H9 (cell line): Measurements from ENCODE around the gene VSX1. TPM values are rescaled to one million over a fixed set of nuclear protein-coding genes. Genes with fewer than 3 reads are reported as not detected.

Source experiments
- DNase-seq: peaks from one replicate; pipeline ENCODE4 v3.0.0-alpha.2; 2017
- H2AFZ ChIP-seq: one replicate; pipeline ENCODE4 v1.6.1; 2013; ENCODE audit warnings: mild to moderate bottlenecking, low read length, control low read depth, moderate library complexity
- H2AK5ac ChIP-seq: 2 replicates; pipeline ENCODE4 v1.6.1; 2013; ENCODE audit warnings: low read length, control low read depth, mixed read lengths; ENCODE audit not compliant: insufficient read length
- H2BK120ac ChIP-seq: one replicate; pipeline ENCODE4 v1.6.1; 2013; ENCODE audit warnings: low read depth, mild to moderate bottlenecking, low read length, control low read depth, inconsistent platforms; ENCODE audit not compliant: poor library complexity, severe bottlenecking
- H2BK12ac ChIP-seq: 2 replicates; pipeline ENCODE4 v1.6.1; 2013; ENCODE audit warnings: low read length, control low read depth, mixed read lengths, low read depth; ENCODE audit not compliant: insufficient read length
- H2BK15ac ChIP-seq: 2 replicates; pipeline ENCODE4 v1.6.1; 2013; ENCODE audit warnings: low read depth, low read length, control low read depth
- H2BK20ac ChIP-seq: one replicate; pipeline ENCODE4 v1.6.1; 2013; ENCODE audit warnings: low read depth, mild to moderate bottlenecking, low read length, control low read depth, inconsistent platforms; ENCODE audit not compliant: poor library complexity, severe bottlenecking
- H2BK5ac ChIP-seq: 2 replicates; pipeline ENCODE4 v1.6.1; 2013; ENCODE audit warnings: low read length, control low read depth, mixed read lengths; ENCODE audit not compliant: insufficient read length
- H3K14ac ChIP-seq: 2 replicates; pipeline ENCODE4 v1.6.1; 2013; ENCODE audit warnings: low read length, control low read depth; ENCODE audit not compliant: insufficient read depth
- H3K18ac ChIP-seq: 2 replicates; pipeline ENCODE4 v1.6.1; 2013; ENCODE audit warnings: low read depth, mild to moderate bottlenecking, mixed read lengths, low read length, control low read depth; ENCODE audit not compliant: insufficient read length
- H3K23ac ChIP-seq: 2 replicates; pipeline ENCODE4 v1.6.1; 2013; ENCODE audit warnings: low read length, control low read depth, mixed read lengths, low read depth; ENCODE audit not compliant: insufficient read length
- H3K23me2 ChIP-seq: 2 replicates; pipeline ENCODE4 v1.6.1; 2013; ENCODE audit warnings: low read depth, mild to moderate bottlenecking, mixed read lengths, low read length, control low read depth; ENCODE audit not compliant: insufficient read length, poor library complexity, severe bottlenecking
- H3K27ac ChIP-seq: 2 replicates; pipeline ENCODE4 v1.5.1; 2013; ENCODE audit warnings: low read length, control low read depth, mixed read lengths, low read depth; ENCODE audit not compliant: insufficient read length
- H3K27me3 ChIP-seq: 2 replicates; pipeline ENCODE4 v1.6.1; 2013; ENCODE audit warnings: low read length, control low read depth, inconsistent platforms; ENCODE audit not compliant: insufficient read depth
- H3K4ac ChIP-seq: 2 replicates; pipeline ENCODE4 v1.6.1; 2013; ENCODE audit warnings: low read depth, mild to moderate bottlenecking, control low read depth, inconsistent platforms, low read length, moderate library complexity
- H3K4me1 ChIP-seq: 2 replicates; pipeline ENCODE4 v1.6.1; 2013; ENCODE audit warnings: low read length, control low read depth, inconsistent platforms; ENCODE audit not compliant: insufficient read depth
- H3K4me2 ChIP-seq: 2 replicates; pipeline ENCODE4 v1.6.1; 2013; ENCODE audit warnings: low read length, control low read depth, mixed read lengths; ENCODE audit not compliant: insufficient read length, insufficient read depth
- H3K56ac ChIP-seq: 2 replicates; pipeline ENCODE4 v1.6.1; 2013; ENCODE audit warnings: low read depth, mild to moderate bottlenecking, mixed read lengths, low read length, control low read depth; ENCODE audit not compliant: insufficient read length
- H3K79me1 ChIP-seq: 2 replicates; pipeline ENCODE4 v1.6.1; 2013; ENCODE audit warnings: low read depth, mild to moderate bottlenecking, moderate library complexity, low read length, control low read depth, inconsistent platforms; ENCODE audit not compliant: insufficient read depth, poor library complexity, severe bottlenecking
- H3K79me2 ChIP-seq: 2 replicates; pipeline ENCODE4 v1.6.1; 2013; ENCODE audit warnings: low read length, control low read depth, inconsistent platforms; ENCODE audit not compliant: insufficient read depth
- H3K9ac ChIP-seq: 2 replicates; pipeline ENCODE4 v1.6.1; 2013; ENCODE audit warnings: low read length, control low read depth, mixed read lengths; ENCODE audit not compliant: insufficient read length; ENCODE audit errors: extremely low read depth
- H3K9me3 ChIP-seq: one replicate; pipeline ENCODE4 v1.6.1; 2013; ENCODE audit warnings: low read depth, low read length, inconsistent platforms; ENCODE audit not compliant: control insufficient read depth
- H3T11ph ChIP-seq: one replicate; pipeline ENCODE4 v1.6.1; 2013; ENCODE audit warnings: mild to moderate bottlenecking, low read length, control low read depth, inconsistent platforms
- H4K20me1 ChIP-seq: one replicate; pipeline ENCODE4 v1.6.1; 2013; ENCODE audit not compliant: control insufficient read depth, insufficient read length, insufficient read depth
- H4K5ac ChIP-seq: 2 replicates; pipeline ENCODE4 v1.6.1; 2013; ENCODE audit warnings: low read depth, mild to moderate bottlenecking, mixed read lengths, low read length, control low read depth; ENCODE audit not compliant: insufficient read length
- H4K8ac ChIP-seq: replicated peaks from 2 replicates; pipeline ENCODE4 v1.6.1; 2013; ENCODE audit warnings: low read length, control low read depth, mixed read lengths, low read depth; ENCODE audit not compliant: insufficient read length
- H4K91ac ChIP-seq: 2 replicates; pipeline ENCODE4 v1.6.1; 2013; ENCODE audit warnings: low read depth, mild to moderate bottlenecking, moderate library complexity, mixed read lengths, low read length, control low read depth; ENCODE audit not compliant: insufficient read length
- H3K27ac Mint-ChIP-seq, 3 experiments: 2 replicates in 2 of 3; 3 replicates in 1 of 3; pipeline ENCODE4 v1.8.0; 2020 to 2021; ENCODE audit warnings: mixed read lengths in 3 of 3, mild to moderate bottlenecking in 1 of 3, moderate library complexity in 1 of 3
- H3K27me3 Mint-ChIP-seq: 2 replicates; pipeline ENCODE4 v1.8.0; 2021; ENCODE audit warnings: low read depth, mild to moderate bottlenecking, moderate library complexity, mixed read lengths
- H3K36me3 Mint-ChIP-seq, 3 experiments: 2 replicates in 2 of 3; 3 replicates in 1 of 3; pipeline ENCODE4 v1.8.0; 2020 to 2021; ENCODE audit warnings: low read depth in 3 of 3, mixed read lengths in 3 of 3; ENCODE audit not compliant: insufficient read depth in 1 of 3
- H3K4me1 Mint-ChIP-seq, 2 experiments: 2 replicates each; pipeline ENCODE4 v1.8.0; 2020; ENCODE audit warnings: mixed read lengths in 2 of 2
- H3K4me3 Mint-ChIP-seq, 2 experiments: 2 replicates in 1 of 2; 3 replicates in 1 of 2; pipeline ENCODE4 v1.8.0; 2020 to 2021; ENCODE audit warnings: mild to moderate bottlenecking in 2 of 2, mixed read lengths in 2 of 2, moderate library complexity in 1 of 2
- H3K9me3 Mint-ChIP-seq, 2 experiments: 2 replicates in 1 of 2; 3 replicates in 1 of 2; pipeline ENCODE4 v1.8.0; 2020; ENCODE audit warnings: mild to moderate bottlenecking in 2 of 2, mixed read lengths in 2 of 2, moderate library complexity in 1 of 2
- WGBS: extraction: QIAGEN DNeasy Blood & Tissue Kit; methylation state at CpG from one replicate; pipeline ENCODE4 v1.1.7; 2013; ENCODE audit warnings: missing lambda C conversion rate, low lambda C conversion rate, mixed read lengths; ENCODE audit not compliant: insufficient read length; ENCODE audit errors: extremely low coverage; 5-methylcytosine and 5-hydroxymethylcytosine counted together
- total RNA-seq: library from RNA; stranded (reverse); gene quantifications from 2 replicates; pipeline ENCODE4 v1.2.1, GENCODE V29; 2021
- TF ChIP-seq, protein P1 (sequence below): fragments of 200-600 bp; sonication (generic); conservative IDR thresholded peaks from 3 replicates; pipeline ENCODE4 v1.8.0; 2021; ENCODE audit warnings: antibody characterized with exemption, mild to moderate bottlenecking

The VSX1 gene
- total RNA-seq, 1 experiment from 2014 or later: not detected

DNA sequence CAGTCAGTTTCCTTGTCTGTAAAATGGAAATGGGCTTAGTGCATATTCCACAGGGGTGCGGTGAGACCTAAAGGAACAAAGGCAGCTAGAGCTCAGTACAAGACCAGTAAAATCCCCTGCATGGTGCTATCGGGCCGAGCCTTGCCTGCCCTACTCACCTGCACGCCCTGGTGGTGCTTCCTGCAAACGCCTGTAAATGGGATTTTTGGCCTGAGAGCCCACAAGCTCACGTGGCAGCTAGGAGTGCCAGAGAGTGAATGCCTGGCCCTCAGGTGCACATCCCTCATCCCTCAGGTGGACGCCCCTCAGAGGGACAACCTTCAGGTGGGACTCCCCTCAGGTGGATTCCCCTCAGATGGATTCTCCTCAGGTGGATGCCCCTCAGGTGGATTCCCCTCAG, 48.0 kb upstream of the VSX1 start:
- Histone ChIP-seq H3K4ac (no peak overlapping the region), H3K9ac (no peak overlapping the region), H3T11ph (no peak overlapping the region), H4K8ac (no peak overlapping the region), H3K27ac (no peak overlapping the region), H3K4me1 (no peaks in the 10 kb centered on the region), H3K79me1 (no peaks in the 10 kb centered on the region), H4K91ac (no peak overlapping the region), H2AK5ac (no peak overlapping the region), H3K79me2 (no peaks in the 10 kb centered on the region), H2BK5ac (no peak overlapping the region), H3K14ac (no peak overlapping the region), H4K5ac (no peak overlapping the region), H3K23ac (no peak overlapping the region), H2BK12ac (no peak overlapping the region), H3K56ac (no peak overlapping the region), H4K20me1 (no peaks in the 10 kb centered on the region), H3K18ac (no peak overlapping the region), H3K27me3 (no peaks in the 10 kb centered on the region), H3K4me2 (no peak overlapping the region), H2BK20ac (no peak overlapping the region), H3K9me3 (no peaks in the 10 kb centered on the region), H3K23me2 (no peaks in the 10 kb centered on the region), H2BK15ac (no peak overlapping the region), H2BK120ac (no peak overlapping the region), H2AFZ (no peak overlapping the region)
- Mint-ChIP-seq H3K4me3 (no peak overlapping the region), H3K36me3 (no peaks in the 10 kb centered on the region; a peak in 1 of 7 replicates), H3K4me1 (no peaks in the 10 kb centered on the region), H3K27me3 (peaks cover 5% of the 10 kb centered on the region; the same call in 1 of the 2 replicates), H3K27ac (no peak overlapping the region), H3K9me3 (peaks cover 0 to 4% of the 10 kb centered on the region in 2 experiments; a peak in 2 of 5 replicates)
- WGBS: no CpG with 5 or more reads among the region's 7 CpGs
- DNase-seq: no peak
- TF ChIP-seq, protein P1, sequence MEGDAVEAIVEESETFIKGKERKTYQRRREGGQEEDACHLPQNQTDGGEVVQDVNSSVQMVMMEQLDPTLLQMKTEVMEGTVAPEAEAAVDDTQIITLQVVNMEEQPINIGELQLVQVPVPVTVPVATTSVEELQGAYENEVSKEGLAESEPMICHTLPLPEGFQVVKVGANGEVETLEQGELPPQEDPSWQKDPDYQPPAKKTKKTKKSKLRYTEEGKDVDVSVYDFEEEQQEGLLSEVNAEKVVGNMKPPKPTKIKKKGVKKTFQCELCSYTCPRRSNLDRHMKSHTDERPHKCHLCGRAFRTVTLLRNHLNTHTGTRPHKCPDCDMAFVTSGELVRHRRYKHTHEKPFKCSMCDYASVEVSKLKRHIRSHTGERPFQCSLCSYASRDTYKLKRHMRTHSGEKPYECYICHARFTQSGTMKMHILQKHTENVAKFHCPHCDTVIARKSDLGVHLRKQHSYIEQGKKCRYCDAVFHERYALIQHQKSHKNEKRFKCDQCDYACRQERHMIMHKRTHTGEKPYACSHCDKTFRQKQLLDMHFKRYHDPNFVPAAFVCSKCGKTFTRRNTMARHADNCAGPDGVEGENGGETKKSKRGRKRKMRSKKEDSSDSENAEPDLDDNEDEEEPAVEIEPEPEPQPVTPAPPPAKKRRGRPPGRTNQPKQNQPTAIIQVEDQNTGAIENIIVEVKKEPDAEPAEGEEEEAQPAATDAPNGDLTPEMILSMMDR: peak; percentile 30; the same call in 1 of the 3 replicates
